HUDEP-2 (cell line): ENCODE measurements around the gene COL6A2.
"Not testable (repeated sequence)": the region's sequence is repeated elsewhere in the genome, so short reads cannot be mapped to it uniquely, and the experiment has no call there.

ENCODE experiments used
- DNase-seq, 76 experiments: peaks; one replicate each; lab custom pipeline; 2025; ENCODE audit not compliant: unreplicated experiment in 76 of 76; lab: John Stamatoyannopoulos, UW

COL6A2 gene

DNA sequence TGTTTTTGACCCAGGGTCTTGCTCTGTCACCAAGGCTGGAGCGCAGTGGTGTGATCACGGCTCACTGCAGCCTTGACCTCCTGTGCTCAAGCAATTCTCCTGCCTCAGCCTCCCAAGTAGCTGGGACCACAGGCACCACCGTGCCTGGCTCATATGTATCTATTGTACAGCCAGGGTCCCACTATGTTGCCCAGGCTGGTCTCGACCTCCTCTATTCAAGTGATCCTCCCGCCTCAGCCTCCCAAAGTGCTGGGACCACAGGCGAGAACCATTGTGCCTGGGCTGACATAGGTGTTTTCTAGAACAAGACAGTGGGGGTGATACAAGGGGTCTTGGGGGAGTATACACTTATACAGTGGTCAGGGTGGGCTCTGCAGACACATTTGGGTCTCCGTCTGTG, 40.0 kb downstream of the COL6A2 start:
- no peak for DNase-seq

GRCh38 chr21:46138383-46138970, 40.6 kb downstream of the COL6A2 start:
- DNase-seq, result no peak

- no peak for DNase-seq
Observed at GRCh38 chr21:46139686-46140085, 41.8 kb downstream of the COL6A2 start.

DNA sequence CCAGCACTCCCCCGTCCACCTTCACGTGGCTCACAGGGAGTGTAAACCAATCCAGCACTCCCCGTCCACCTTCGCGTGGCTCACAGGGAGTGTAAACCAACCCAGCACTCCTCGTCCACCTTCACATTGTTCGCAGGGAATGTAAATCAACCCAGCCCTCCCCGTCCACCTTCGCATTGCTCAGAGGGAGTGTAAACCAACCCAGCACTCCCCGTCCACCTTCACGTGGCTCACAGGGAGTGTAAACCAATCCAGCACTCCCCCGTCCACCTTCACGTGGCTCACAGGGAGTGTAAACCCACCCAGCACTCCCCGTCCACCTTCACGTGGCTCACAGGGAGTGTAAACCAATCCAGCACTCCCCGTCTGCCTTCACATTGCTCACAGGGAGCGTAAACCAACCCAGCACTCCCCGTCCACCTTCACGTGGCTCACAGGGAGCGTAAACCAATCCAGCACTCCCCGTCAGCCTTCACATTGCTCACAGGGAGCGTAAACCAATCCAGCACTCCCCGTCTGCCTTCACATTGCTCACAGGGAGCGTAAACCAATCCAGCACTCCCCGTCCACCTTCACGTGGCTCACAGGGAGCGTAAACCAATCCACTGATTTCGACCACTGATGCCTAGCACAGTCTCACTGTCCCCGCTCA, 42.6 kb downstream of the COL6A2 start:
- not testable (repeated sequence) for DNase-seq

- DNase-seq, result no peak
Observed at GRCh38 chr21:46141767-46142581, 44.1 kb downstream of the COL6A2 start.

GRCh38 chr21:46142582-46143473, 44.9 kb downstream of the COL6A2 start:
- DNase-seq, result peak in 5 of 76 experiments; percentile 18 to 40 (median 38)

- DNase-seq, result peak in 13 of 76 experiments; percentile 10 to 50 (median 31)
Observed at GRCh38 chr21:46144464-46145070, 46.7 kb downstream of the COL6A2 start.

DNA sequence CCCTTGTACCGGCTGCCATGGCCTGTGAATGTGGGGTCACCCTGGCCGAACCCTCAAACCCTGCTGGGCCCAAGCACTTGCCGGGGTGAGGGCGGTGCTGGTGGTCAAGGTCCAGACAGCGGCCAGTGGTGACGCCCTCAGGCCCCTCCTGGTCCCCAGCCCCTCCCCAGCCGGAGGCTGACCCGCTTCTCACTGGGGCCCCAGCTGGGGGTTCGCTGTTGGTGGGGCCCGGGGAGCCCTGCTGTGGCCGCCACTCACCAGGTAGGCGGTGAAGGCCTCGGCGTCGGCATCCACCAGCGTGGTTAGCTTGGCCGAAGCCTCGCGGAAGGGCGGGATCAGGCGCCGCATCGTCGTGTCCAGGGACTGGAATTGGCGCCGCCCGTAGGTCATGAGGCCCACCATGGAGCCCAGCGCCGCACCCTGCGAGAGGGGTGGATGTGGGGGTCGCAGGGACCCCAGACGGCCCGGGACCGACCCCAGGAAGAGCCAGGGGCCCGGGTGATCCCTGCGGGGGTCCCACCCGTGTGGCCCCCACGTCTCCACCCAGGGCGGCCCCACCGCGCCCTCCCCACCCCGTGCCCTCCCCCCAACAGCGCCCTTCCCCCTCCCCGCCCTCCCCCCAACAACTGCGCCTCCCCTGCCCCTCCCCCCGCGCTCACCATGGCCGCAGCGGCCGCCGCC, 47.4 kb downstream of the COL6A2 start:
- no peak for DNase-seq

GRCh38 chr21:46145840-46146691, 48.2 kb downstream of the COL6A2 start:
- DNase-seq, result no peak

- DNase-seq, result no peak
Observed at GRCh38 chr21:46146856-46147255, 48.9 kb downstream of the COL6A2 start.

- DNase-seq, result peak in 69 of 76 experiments; percentile 12 to 85 (median 67)
Observed at GRCh38 chr21:46147429-46147828, 49.5 kb downstream of the COL6A2 start.

DNA sequence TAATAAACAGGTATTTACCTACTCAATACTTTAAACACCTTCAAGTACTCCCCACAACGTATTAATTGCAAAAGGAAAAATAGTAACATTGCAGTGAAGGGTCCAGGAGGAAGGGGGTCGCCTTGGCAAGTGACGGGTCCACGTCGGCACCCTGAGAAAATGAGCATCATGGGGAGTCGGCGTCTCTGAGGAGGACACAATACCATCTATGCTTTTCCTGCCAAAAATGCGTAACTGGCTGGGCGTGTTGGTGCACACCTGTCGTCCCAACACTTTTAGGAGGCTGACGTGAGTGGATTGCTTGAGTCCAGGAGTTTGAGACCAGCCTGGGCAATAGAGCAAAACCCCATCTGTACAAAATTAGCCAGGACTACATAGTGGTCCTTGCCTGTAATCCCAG, 50.2 kb downstream of the COL6A2 start:
- no peak for DNase-seq

- DNase-seq, result no peak
Observed at GRCh38 chr21:46149205-46149901, 51.4 kb downstream of the COL6A2 start.

DNA sequence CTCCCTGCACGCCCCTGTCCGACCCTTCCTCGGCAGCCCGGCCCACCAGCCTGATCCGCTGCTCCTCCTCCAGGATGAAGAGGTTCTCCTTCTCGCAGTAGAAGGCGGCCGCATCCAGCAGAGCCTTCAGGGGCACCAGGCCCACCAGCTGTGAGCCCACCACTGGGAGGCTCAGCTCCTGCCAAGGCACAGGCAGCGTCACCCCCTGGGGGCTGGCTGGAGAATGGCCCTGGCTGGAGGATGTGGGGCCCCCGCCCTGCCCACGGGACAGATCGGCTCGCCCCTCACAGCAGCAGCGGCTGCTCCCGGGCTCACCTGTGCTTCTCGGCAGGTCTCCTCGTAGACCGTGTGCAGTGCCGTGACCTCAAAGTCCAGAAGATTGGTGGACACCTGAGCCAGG, 52.2 kb downstream of the COL6A2 start:
- no peak for DNase-seq

DNA sequence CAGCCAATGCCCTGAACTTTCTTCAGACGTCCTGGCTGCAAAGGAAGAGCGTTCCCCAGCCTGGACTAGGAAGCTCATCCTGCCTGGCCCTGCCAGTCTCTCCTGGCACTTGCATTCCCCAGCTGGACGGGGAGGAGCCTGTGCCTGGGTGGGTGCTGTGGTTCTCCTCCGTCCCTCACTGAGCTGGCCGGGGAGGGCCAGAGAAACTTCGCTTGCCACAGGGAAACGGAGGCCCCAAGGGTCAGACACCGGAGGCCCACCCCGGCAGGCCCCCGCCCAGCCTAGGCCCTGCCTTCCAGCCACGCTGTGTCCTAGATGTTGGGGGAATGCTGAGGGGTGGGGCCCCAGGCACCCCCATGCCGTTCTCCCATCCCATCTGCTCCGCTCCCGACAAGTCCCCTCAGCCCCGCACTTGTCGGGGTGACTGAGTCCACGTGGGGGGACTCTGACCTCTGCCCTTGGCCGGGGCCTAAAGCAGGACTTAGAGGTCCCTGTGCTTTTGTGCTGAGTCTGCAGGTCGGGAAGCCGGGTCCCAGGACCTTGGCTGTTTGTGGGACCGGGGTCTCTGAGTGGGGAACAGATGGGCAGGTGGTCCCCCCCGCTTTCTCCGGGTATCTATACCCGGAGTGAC, 52.7 kb downstream of the COL6A2 start:
- DNase-seq, result no peak

- DNase-seq, result no peak
Observed at GRCh38 chr21:46151261-46151988, 53.5 kb downstream of the COL6A2 start.
